ENCODE results near the gene HEXIM1. TPM values are rescaled to one million over a fixed set of nuclear protein-coding genes. Genes with fewer than 3 reads are reported as not detected.

HEXIM1 gene, protein sequence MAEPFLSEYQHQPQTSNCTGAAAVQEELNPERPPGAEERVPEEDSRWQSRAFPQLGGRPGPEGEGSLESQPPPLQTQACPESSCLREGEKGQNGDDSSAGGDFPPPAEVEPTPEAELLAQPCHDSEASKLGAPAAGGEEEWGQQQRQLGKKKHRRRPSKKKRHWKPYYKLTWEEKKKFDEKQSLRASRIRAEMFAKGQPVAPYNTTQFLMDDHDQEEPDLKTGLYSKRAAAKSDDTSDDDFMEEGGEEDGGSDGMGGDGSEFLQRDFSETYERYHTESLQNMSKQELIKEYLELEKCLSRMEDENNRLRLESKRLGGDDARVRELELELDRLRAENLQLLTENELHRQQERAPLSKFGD
- total RNA-seq, result 22.6 TPM

DNA sequence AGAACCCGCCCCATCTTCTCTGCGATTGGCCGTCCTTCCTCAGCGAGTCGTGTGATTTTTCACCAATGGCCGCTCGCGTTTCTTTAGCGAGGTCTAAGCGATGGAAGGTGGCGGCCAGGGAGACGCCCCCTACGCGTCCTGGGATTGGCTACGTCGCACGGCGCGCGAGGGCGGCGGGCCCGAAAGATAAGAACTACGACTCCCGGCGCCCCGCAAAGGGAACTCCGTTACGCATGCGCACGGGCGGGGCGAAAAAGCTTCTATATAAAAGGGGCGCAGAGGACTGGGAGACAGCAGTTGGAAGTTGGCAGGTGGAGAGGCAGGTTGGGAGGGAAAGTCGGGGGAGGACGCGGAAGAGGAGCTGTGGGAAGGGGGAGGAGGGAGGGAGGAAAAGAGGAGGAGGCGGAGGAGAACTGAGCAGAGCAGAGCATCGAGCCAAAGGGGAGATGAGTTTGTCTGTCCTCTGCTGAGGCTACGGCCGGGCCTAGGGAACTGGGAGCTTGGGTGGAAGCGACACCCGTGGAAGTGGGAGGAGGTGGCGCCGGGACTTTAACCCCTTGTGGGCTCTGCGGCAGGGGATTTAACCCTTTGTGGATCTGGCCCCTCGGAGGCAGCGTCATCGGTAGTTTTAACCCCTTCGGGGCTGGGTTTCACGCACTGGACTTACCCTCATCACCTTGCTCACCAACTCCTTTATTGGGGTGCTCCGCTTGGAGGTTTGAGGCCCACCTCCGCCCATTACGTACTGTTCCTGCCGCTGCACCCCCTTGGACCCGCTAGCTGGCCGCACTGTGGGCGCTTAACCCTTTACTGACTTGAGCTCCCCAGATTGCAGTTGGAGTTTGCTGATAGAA lies at the start of gene HEXIM1:
Gene HEXIM1, plus strand, starts transcription at position 293 of the 854 bp plus-strand sequence. CDS start 716 bp downstream, outside the sequence.
- peak; percentile 84 for ATAC-seq

DNA sequence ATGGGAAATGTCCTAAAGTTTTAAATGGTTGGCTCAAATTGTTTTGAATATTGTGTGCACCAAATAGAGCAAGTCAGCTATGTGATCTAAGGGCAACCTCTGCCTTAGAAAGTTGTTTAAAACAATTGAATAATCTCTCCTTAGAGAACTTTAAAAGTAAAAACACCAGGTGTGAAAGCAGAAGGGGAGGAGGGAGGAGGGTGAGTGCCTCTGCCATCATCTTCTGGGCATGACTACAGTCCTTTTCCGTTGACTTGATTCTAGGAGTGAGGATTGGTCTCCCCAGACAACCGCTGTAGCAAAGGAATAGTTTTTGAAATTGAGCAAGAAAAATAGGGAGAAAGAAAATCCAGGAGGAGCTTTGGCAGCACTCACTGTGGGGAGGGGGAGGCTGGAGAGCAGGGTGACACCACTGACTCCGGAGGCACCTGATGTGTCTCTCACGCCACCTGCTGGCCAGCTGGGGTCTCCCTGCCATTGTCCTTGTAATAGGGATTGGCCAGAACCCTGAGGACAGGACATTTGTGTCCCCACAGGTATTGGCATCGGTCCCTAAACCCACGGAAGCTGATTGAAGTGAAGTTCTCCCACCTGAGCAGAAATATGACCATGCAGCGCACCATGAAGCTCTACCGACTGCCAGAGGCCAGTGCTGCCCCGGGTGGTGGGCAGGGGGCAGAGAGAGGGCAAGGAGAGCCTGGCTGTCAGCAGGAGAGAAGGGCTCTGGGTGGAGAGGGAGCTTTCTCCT lies 49.2 kb upstream of the HEXIM1 start:
- ATAC-seq, result peak; percentile 77

DNA sequence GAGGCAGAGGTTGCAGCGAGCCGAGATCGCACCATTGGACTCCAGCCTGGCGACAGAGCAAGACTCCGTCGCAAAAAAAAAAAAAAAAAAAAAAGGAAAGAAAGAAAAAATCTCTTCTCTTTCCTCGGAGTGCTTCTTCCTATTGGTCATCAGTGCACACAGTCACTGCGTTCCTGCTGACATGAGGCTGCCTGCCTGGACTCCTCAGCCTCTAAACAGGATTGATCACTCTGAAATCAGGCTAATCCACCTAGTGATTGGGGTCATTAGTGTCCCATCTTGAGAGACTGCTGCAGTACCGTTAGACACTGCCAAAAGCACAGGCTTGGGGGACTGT lies 46.8 kb upstream of the HEXIM1 start:
- ATAC-seq, result peak; percentile 22

DNA sequence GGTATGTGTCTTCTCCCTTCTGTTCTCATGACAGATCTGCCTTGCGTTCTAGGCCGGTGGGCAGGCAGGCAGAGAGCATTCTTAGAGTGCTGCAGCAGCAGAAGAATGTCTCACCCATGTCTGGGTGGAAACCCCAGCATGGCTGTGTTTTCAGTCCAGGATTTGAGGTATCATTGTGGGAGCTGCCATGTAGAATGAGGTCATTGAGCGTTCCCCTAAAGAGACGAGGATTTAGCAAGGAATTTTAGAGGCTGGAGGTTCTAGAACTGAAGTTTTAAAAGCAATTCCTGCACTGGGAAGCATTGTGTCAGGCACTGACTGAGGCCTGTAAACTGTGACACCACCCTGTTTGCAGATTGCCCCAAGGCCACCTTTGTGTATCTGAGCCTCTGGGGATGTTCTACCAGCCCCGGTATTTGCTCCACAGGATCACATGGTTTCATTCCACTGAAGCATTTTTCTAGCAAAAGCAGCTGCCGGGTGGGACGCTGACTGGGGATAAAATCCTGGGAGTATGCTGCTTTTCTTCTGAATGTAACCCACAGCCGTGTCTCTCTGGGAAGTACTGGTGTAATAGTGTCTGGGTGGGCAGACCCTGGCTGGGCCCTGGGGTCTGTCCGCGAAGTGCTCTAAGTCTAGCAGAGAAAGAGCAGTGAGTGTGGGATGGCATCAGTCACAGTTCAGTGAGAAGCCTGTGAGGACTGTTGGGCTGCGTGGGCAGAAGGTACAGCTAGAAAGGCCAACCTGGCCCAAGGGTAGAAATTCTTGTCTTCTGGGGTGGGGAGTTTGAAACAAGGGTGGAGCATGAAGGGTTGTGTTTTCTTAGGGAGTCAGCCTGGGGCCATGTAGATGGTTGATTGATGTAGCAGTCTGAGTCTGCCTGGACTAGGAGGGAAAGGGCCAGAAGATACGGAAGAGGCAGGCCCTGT lies 46.1 kb upstream of the HEXIM1 start:
- peak; percentile 34 for ATAC-seq

DNA sequence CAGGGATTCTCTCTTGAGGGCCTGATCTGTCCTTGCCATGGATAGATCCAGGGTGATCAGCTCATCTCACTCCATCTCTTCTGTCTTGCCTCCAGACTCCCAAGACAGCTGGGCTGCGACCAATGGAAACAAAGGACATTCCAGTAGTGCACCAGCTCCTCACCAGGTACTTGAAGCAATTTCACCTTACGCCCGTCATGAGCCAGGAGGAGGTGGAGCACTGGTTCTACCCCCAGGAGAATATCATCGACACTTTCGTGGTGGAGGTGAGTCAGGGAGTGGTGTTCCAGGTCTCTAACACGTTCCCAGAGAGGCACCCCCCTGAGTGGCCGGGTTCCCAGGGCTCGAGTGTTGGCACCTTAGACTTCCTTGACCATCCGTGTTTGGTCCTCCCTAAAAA lies 45.4 kb upstream of the HEXIM1 start:
- ATAC-seq, result no peak

DNA sequence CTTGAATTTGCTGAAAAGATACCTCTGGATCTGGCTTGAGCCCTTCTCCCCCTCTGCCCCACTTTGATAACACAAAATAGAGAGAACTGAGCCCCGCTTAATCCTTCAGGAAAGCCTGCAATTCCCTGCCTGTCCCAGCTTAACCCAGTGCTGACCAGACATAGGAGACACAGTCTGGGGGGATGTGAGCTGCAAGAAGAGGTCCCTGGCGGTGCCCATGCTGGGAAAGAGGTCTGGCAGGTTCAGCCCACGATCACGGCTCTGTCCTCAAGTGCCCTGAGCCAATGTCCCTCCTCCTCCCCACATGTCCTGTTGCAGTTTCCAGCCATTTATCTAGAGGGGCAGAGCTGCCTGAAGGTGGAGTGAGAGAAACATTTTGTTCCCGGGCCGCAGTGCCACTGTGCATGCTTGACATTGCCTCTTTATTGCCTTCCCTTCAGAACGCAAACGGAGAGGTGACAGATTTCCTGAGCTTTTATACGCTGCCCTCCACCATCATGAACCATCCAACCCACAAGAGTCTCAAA lies 44.9 kb upstream of the HEXIM1 start:
- no peak for ATAC-seq

DNA sequence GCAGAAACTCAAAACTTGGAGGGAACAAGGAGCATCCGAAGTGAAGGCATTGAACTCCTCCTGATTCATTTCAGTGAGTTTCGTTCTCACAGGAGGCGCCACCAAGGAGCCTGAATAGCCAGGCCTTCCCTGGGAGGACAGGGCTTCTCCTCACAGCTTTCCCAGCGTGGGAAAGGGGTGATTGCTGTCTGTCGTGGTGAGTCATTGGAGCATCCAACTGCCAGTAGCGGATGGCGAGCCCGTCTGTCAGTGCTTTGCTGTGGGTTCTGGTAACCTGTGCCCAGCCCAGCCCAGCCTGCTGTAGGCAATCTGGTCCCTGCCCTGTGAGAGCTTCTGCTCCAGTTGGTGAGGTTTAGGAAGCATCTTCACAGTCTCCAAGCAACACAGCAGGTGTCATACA lies 44.2 kb upstream of the HEXIM1 start:
- ATAC-seq, result no peak

DNA sequence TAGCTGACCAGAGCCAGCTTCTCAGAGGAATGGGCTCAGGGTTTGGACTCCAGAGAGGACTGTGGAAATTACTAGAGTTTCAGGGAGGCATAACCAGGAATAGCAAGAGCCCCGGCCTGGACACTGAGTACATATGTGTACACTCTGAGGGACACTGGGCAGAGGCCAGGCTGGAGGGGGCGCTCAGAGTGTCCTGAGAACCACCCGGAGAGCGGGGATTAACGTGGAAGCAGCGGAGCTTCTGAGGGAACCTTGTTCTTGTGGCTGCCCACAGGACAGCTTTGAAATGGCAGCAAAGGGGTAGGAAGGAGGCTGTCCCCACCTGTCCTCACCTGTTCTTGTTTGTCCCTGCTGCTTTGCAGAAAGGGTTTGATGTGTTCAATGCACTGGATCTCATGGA lies 43.8 kb upstream of the HEXIM1 start:
- ATAC-seq, result no peak

DNA sequence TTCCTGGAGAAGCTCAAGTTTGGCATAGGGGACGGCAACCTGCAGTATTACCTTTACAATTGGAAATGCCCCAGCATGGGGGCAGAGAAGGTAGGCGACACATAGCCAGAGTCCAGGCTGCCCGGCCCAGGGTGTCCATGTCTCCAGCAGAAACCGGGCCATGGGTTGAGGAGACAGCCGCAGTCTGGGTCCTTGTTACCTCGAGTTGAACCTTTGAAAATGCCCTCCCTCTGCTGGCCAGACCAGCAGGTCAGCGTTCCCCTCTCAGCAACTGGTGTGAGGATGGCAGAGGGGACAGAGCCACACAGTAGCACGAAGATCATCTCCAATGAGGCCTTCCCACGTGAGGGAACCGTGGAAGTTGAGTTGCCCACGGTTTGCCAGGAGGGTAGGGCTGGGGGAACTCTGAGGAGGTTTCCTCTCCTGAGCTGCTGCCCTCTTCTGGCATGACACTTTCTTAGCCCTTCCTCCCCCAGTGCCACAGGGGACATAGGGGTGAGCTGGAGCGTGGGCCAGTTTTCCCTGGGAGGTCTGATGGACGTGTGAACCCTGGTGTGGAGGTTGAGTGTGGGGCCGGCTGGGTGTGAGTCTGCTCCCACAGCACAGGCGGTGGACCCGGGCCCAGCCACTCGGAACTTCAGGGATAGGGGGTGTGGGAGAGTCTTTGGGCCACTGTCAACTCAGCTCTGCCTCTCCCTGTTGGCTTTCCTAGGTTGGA lies 43.2 kb upstream of the HEXIM1 start:
- ATAC-seq, result no peak

DNA sequence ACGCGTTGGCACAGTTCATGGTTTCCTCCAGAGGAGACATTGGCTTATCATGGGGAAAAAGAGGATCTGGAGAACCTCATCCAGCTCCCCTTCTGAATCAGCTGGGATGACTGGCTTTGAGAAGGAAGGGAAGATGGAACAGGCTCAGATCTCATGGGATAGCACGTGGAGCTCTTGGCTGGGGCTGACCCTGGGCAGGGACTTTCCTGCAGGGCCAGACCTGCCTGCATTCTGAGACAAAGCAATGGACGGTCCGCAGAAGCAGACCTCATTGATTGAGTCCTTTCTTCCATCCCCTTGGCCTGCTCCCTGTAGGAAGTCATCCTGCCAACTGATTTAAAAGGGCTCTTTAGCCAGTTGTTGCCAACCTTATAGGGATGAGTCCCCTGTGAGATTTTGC lies 42.2 kb upstream of the HEXIM1 start:
- ATAC-seq, result no peak

DNA sequence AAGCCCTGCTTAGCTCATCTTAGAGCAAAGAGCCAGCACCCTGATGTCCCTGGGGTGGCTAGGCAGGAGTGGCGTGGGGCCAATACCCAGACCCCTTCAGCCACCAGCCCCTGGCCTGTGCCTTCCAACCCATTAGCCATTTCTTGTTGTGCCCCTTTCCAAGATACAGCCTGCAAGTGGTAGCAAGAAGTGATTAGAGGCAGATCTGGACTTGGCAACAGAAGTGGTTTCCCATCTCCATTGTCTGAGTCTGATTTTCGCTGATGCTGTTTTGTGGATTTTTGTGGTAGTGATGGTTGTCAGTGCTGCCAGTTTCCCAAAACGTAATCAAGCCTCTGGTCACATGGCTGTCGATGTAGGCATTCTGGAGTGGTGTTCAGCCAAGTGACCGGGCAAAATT lies 41.7 kb upstream of the HEXIM1 start:
- ATAC-seq, result no peak

DNA sequence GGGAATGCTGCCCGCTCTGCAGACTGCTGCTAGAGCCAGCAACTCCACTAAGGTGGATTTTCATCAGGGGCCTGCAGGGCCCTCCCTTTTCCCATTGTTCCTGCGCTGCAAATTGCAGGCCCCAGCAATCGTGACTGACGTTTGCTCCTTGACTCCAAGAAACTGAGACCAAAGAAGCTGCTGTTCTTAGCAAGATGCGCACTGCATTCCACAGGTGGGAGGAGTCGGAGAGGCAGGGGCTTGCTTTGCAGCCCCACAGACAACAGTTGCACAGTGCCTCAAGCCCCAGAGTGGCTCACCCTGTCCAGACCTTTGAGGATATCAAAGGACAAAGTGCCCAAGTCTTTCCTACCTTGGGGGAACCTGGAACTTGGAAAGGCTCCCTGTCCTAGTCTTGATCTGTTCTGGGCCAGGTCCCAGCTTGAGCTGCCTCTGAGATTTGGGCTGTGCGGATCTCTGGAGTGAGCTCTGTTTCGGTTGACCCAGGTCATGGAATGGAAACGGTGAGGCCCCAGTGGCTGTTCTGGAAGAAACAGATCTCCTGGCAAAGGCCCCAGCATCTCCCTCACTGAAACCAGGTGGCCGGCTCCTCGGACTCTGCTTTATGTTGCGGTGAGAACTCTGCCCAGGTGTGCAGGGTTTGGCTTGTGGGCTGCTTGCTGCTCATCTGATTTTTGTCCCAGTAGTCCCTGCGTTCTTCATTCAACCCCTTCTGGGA lies 40.8 kb upstream of the HEXIM1 start:
- ATAC-seq, result no peak

DNA sequence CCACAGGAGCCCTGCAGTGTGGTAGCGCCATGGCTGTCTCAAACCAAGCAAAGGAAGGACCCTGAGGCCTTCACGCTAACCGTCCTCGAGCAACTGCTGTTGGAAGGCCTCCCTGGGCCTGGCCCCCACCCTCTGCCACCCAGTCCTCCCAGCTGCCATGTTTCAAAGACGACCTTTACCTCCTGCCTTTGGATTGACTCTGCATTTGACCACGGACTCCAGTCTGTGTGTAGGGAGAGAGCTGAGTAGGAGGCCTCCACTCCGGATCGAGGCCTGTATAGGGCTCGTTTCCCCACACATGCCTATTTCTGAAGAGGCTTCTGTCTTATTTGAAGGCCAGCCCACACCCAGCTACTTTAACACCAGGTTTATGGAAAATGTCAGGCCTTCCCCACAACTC lies 40.2 kb upstream of the HEXIM1 start:
- ATAC-seq, result no peak

DNA sequence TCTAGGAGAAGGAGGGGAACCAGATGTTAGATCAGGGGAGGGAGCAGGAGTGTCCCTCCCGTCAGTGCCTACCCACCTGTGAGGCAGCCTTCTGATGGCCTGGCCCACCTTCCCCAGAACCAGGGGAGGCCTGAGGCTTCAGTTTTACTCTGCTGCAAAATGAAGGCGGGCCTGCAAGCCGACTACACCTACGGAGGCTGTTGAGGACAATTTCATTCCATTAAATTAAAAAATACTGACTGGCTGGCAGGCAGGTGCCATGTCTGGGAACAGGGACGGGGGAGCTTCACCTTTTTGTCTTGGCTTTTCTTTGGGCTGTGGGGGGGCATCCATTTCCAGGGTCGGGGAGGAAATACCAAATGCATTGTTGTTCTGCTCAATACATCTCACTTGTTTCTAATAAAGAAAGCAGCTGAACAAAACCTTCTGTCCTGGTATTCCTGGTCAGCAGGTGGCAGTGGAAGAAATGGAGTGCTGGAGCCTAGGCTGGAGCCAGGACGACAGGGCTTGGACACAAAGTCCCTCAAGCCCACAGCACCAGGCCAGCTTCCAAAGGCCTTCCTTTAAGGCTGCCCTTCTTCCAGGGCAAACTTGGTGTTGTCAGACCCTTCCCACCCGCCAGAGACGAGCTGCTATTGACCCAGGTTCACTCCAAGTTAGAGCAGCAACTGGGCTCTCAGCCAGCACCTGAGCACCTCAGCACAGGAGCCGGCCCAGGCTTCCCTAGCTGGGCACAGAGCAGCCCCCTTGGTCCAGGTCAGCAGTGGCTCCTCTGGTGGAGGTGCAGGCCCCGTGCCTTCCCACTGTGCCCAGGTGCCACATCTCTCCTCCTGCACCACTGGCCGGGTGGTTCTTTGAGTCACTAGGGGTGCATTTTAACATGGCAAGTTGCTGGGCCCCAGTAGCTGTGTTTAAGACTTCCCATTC lies 39.4 kb upstream of the HEXIM1 start:
- ATAC-seq, result no peak

DNA sequence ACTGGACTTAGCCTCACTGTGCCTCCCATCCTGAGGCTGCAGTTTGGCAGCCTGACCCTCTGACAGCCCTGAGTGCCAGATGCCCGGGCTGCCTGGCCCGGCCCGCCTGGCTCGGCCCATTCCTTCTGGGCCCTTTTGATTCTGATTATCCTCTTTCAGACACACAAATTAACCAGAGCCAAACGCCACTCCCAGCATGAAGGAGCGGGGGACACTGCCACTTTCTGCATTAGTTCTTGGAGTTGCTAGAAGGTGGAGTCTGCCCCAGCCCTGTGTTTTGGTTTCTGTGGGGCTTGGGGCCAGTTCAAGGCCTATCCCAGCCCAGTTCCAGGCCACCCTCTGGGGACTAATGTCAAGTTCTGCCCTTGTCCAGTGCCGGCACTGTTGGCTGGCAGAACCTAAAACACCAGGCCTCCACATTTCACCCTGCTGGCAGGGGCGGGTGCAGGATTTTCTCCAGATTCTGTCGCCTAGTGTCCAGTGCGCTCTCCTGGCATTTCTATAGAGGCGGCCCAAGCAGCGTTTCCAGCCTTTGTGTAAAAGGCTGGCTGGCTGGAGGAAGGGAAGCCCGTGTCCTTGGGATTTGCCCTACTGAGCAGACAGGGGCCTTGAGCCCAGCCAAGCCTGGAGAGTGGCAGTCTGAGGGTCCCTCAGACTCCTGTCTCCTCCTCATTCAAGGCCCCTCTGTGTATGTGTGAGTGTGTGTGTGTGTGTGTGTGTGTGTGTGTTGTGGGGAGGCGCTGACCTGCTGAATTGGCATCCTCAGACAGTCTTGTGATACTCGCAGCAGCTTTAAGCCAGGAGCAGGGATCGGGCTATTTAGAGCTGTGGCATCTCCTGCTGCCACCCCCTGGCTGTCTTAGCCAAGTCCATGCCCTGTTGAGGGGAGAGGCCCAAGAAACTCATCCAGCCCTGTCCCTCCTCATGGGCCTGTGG lies 37.3 kb upstream of the HEXIM1 start:
- no peak for ATAC-seq

DNA sequence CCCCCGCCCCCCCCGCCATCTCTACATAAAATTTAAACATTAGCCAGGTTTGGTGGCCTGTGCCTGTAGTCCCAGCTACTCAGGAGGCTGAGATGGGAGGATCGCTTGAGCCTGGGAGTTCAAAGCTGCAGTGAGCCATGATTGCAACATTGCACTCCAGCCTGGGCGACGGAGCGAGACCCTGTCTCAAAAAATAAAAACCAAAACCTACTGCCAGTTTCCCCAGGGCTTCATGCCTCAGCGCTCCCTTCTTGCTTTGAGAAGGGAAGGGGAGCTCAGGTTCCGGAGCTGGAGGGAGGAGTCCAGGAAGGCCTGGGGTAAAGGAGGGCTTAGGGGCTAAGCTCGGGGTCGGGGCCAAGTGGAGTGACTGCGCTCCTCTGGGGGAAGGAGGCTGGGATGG lies 36.4 kb upstream of the HEXIM1 start:
- ATAC-seq, result no peak

DNA sequence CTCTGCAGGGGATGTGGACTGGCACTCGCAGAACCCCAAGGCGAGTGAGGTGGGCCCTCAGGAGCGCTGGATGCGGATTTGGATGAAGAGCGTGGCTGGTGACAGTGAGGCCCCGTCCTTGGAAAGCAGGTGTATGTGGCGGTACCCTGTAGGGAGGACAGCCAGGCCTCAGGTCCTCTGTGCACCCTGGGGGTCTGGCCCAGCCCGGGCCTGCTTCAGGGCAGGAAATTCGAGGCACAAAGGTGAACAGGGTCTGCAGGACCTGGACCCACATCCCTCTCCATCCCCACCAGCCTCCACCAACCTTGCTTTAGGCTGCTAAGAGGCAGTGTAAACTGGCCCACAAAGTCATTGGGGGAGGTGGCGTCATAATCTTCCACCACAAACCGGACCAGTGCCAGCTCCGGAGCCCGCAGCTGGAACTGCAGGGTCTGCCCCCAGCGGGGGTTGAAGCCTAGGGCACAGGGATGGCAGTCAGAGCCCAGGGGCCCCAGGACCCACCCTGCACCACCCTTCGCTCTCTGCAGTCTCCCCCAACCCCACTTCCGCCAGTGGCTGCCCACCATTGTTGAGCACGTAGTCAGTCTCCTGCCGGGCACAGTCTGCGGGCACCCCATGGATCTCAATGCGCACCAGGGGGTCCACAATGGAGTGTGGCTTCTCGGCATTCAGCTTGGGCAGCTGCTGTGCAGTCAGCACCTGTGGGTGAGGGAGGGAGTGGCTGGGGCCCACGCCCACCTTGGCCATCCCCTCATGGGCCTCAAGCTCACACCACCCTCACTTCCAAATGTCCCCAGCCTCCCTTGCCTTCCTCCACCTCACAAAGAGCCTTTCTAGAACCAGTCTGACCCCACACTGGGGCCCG lies 35.5 kb upstream of the HEXIM1 start:
- no peak for ATAC-seq

Data from esophagus mucosa (tissue), 1 donor.